Lower lobe of right lung (tissue), 2 donors: ENCODE results near the gene FZD4. TPM values are rescaled to one million over a fixed set of nuclear protein-coding genes. Genes with fewer than 3 reads are reported as not detected.

Experiments
- ATAC-seq, 2 donors: fragments of 200-7000 bp; cut with Tn5 transposase; one replicate each; pipeline ENCODE4 v1.9.1; 2020 to 2022; ENCODE audit warnings: mild to moderate bottlenecking in 2 of 2, moderate library complexity in 2 of 2
- DNase-seq: peaks from one replicate; pipeline ENCODE4 v3.0.0-alpha.2; 2020
- H3K27ac ChIP-seq: fragments of 200-600 bp; one replicate; pipeline ENCODE4 v1.8.0; 2022
- H3K27me3 ChIP-seq: fragments of 200-600 bp; one replicate; pipeline ENCODE4 v1.8.0; 2022; ENCODE audit warnings: low read depth
- H3K36me3 ChIP-seq: fragments of 200-600 bp; one replicate; pipeline ENCODE4 v1.8.0; 2022; ENCODE audit warnings: mild to moderate bottlenecking
- H3K4me1 ChIP-seq: fragments of 200-600 bp; one replicate; pipeline ENCODE4 v1.8.0; 2022
- H3K4me3 ChIP-seq: fragments of 200-600 bp; one replicate; pipeline ENCODE4 v1.8.0; 2022; ENCODE audit warnings: mild to moderate bottlenecking
- H3K9me3 ChIP-seq: fragments of 200-600 bp; one replicate; pipeline ENCODE4 v1.8.0; 2022
- intact Hi-C: fragments of 100-400 bp; cut with DNase I; formaldehyde crosslinking; loops from one replicate; pipeline ENCODE4 v1.11.0; 2022
- total RNA-seq: library from RNA; stranded (reverse); fragmentation: NEBNext Ultra II Directional; extraction: Animal tissue kit (Norgen Biotek cat#: 25700); gene quantifications from one replicate; pipeline ENCODE4 v1.2.1, GENCODE V29; 2021
- TF ChIP-seq, protein P1 (sequence below): fragments of 200-600 bp; IDR thresholded peaks from one replicate; pipeline ENCODE4 v1.8.0; 2022; ENCODE audit warnings: antibody characterized with exemption, mild to moderate bottlenecking
- donor health status: DM: no; HTN: yes; CAD: no; lungs with severe emphysema.

The FZD4 gene
- total RNA-seq, 1 donor from 2014 or later: 51.1 TPM

DNA sequence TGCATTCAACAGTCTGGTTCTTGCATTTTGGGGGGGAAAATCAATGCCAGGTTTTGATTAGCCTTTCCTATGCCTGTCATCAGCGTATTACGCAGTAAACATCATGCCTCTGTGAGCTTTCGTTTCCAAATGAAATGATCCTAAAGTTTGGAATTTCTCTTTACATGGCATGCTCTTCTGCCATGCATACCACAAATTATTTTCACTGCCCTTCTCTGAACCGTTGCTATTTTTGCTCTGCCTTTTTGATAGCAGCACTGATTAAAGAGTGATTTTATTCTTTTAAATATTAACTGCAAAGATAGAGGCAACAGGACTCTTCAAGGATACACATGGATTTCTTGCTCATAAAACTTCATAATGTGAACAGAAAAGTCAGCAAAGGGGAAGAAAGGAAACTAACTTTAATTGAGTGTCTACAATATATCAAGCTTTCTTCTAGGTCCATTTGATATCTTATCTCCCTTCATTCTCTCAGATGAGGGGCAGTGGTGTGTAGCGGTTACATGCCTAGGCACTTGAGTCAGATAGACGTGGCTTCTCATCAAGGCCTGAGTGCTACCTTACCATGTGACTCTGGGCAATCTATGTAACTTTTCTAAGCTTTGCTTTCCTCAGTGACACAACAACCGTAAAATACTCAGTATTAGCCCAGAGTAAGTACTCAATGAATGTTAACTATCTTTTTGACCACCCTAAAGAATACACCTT is 25.0 kb upstream of the FZD4 start:
- Histone ChIP-seq H3K9me3 (no peaks in the 10 kb centered on the region), H3K4me1 (peaks cover 11% of the 10 kb centered on the region), H3K4me3 (no peak overlapping the region), H3K27ac (no peak overlapping the region), H3K36me3 (no peaks in the 10 kb centered on the region), H3K27me3 (no peaks in the 10 kb centered on the region)
- DNase-seq (no peak), ATAC-seq (no peak)
- intact Hi-C loops: no loop called here
- TF ChIP-seq, protein P1, sequence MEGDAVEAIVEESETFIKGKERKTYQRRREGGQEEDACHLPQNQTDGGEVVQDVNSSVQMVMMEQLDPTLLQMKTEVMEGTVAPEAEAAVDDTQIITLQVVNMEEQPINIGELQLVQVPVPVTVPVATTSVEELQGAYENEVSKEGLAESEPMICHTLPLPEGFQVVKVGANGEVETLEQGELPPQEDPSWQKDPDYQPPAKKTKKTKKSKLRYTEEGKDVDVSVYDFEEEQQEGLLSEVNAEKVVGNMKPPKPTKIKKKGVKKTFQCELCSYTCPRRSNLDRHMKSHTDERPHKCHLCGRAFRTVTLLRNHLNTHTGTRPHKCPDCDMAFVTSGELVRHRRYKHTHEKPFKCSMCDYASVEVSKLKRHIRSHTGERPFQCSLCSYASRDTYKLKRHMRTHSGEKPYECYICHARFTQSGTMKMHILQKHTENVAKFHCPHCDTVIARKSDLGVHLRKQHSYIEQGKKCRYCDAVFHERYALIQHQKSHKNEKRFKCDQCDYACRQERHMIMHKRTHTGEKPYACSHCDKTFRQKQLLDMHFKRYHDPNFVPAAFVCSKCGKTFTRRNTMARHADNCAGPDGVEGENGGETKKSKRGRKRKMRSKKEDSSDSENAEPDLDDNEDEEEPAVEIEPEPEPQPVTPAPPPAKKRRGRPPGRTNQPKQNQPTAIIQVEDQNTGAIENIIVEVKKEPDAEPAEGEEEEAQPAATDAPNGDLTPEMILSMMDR: no peak

DNA sequence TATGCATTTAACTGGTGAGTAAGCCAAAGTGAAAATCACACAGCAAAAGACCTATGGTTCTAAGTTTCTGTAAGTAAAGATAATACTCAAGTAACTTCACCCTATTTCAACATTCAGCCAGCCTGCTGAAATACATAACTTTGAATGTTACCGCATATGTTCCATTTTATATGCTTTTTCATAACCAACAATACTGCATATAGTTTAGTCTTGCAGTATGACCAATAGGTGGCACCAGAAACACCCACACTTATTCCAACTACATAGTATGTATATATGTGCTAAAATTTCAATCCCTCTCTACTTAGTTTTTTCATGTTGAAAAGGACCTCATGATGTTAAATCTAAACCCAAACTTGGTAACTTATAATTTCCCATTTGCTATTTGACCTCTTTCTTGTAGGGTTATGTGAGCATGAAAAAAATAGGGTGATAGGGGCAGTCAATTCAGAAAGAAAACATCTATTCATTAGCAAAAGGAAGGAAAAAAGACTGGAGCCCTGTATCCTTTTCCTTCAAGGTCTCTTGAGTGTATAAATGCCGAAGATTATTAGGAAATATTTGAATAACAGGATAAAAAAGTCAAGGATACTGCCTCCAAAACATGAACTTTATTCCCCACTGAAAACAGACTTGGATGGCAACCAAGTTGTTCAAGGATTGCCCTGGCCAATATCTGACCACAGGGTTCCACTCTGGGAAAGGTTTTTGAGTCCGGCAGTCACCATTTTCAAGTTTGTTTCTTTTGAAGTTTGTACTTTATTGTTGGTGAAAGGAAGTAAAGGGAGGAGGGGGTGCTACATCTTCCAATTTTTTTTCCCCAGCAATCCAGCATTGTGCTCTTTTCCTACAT is 23.8 kb upstream of the FZD4 start:
- intact Hi-C loops: no loop called here

DNA sequence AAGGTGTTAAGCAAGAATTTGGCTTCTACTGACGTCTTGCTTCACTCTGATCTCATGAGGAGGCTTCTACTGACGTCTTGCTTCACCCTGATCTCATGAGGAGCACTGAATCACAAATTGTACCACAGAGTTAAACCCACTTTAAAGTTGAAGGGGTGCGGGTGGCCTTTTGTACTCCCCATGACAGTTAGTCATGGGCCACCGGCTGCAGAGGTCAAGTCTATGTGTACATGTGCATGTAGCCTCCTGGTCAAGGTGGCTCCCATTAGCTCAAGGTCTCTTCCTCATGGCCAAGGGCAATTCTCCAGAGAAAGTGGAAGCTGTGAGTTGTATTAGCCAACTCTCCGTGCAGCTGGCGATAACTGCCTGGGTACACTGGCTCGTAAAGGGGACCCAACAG is 23.1 kb upstream of the FZD4 start:
- intact Hi-C loops: no loop called here
- H3K27me3 ChIP-seq: no peaks in the 10 kb centered on the region
- peaks cover 1% of the 10 kb centered on the region for H3K9me3 ChIP-seq
- no peak overlapping the region for H3K27ac ChIP-seq
- ATAC-seq (peak in 1 of 2 donors; percentile 27), DNase-seq (no peak)
- H3K4me1 ChIP-seq: peaks cover 11% of the 10 kb centered on the region
- TF ChIP-seq, protein P1: no peak
- H3K4me3 ChIP-seq: no peak overlapping the region
- H3K36me3 ChIP-seq: no peaks in the 10 kb centered on the region

More for the DNA sequence above, 23.8 kb upstream of the FZD4 start:
- Histone ChIP-seq H3K36me3 (no peaks in the 10 kb centered on the region), H3K27ac (no peak overlapping the region), H3K4me1 (peaks cover 11% of the 10 kb centered on the region), H3K4me3 (no peak overlapping the region), H3K9me3 (no peaks in the 10 kb centered on the region), H3K27me3 (no peaks in the 10 kb centered on the region)
- DNase-seq (no peak), ATAC-seq (peak; percentile 64 to 79)
- TF ChIP-seq, protein P1: peak; percentile 63

DNA sequence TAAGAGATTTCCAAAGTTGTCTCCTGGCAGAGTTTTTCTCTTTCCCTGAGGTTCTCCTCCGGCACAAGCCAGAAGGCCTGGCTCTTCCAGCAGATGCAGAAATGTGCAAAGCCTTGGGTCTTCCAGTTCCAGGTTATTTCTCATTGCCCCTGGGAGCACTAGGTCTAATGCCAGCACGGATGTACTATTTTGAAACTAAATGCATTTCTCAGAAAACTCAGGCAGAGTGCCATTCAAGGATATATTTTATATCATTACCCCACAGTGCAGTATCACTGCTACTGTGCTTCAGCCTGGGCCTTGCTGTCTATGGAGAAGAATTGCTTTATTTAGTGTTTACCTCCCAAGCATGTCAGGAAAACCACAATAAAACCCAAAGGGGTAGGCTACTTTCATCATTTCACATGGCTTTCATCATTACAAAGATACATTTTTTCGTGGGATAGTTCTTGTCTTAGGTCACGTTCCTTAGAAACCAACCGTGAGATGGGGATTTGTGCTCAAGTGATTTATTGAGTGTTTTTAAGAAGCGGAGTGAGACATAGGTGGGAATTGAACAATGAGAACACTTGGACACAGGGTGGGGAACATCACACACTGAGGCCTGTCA is 22.4 kb upstream of the FZD4 start:
- no peaks in the 10 kb centered on the region for H3K36me3 ChIP-seq
- H3K4me1 ChIP-seq: peaks cover 7% of the 10 kb centered on the region
- no peak overlapping the region for H3K27ac ChIP-seq
- DNase-seq: no peak
- intact Hi-C loops: no loop called here
- TF ChIP-seq, protein P1: no peak
- ATAC-seq: no peak
- H3K27me3 ChIP-seq: no peaks in the 10 kb centered on the region
- peaks cover 5% of the 10 kb centered on the region for H3K9me3 ChIP-seq
- H3K4me3 ChIP-seq: no peak overlapping the region

DNA sequence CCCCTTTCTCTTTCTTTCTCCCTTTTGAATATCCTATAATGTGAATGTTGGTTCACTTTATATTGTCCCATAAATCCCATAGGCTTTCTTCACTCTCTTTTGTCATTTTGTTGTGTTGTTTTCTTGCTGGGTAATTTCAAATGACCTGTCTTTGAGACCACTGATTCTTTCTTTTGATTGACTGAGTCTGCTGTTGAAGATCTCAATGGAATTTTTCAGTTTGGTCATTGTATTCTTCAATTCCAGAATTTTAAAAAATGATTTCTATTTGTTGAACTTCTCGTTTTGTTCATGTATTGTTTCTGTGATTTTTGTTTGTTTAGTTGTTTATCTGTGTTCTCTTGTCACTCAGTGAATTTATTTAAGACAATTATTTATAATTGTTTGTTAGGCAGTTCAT is 17.5 kb upstream of the FZD4 start:
- H3K27ac ChIP-seq: no peak overlapping the region
- DNase-seq (no peak), ATAC-seq (no peak)
- H3K4me3 ChIP-seq: no peak overlapping the region
- intact Hi-C loops: no loop called here
- TF ChIP-seq, protein P1: no peak
- H3K4me1 ChIP-seq: no peaks in the 10 kb centered on the region
- H3K36me3 ChIP-seq: no peaks in the 10 kb centered on the region
- no peaks in the 10 kb centered on the region for H3K27me3 ChIP-seq
- peaks cover 5% of the 10 kb centered on the region for H3K9me3 ChIP-seq
